Endothelial cell of umbilical vein (primary cell): Measurements from ENCODE around the gene RTN1. TPM values are rescaled to one million over a fixed set of nuclear protein-coding genes. Genes with fewer than 3 reads are reported as not detected.

ENCODE experiments used
- BruUV-seq: library from RNA; stranded (reverse); fragments of 400-500 nt; replicated peaks from 2 replicates; lab custom pipeline; 2021; lab: Mats Ljungman, UMichigan
- CTCF ChIA-PET: fragments of 300-600, 350-600 bp; sonication (Branson Sonifier 250); formaldehyde crosslinking; loops from one replicate; lab custom pipeline; 2021; ENCODE audit warnings: antibody characterized with exemption, inconsistent platforms; lab: Charles Lee
- POLR2A ChIA-PET: fragments of 300-600, 350-600 bp; sonication (Branson Sonifier 250); formaldehyde crosslinking; loops from one replicate; lab custom pipeline; 2021; ENCODE audit warnings: antibody characterized with exemption, inconsistent platforms; lab: Charles Lee
- DNase-seq: peaks from one replicate; pipeline ENCODE4 v3.0.0-alpha.2; 2011; ENCODE audit warnings: low read depth, low spot score
- FAIRE-seq: peaks from 2 replicates; lab custom pipeline; 2011; peaks lifted over from hg19 to GRCh38; lab: Jason Lieb, UNC
- H2AFZ ChIP-seq: 2 replicates; pipeline ENCODE4 v1.6.0; 2012; ENCODE audit warnings: low read depth, low read length, control low read depth, inconsistent platforms
- H3K27ac ChIP-seq: 2 replicates; pipeline ENCODE4 v1.5.1; 2011; ENCODE audit warnings: low read depth, mild to moderate bottlenecking, control low read depth, low read length, moderate library complexity; ENCODE audit not compliant: insufficient read depth
- H3K27me3 ChIP-seq, 2 experiments: 2 replicates each; pipeline versions ENCODE4 v1.6.0 to v1.6.1; 2011; ENCODE audit warnings: low read length in 2 of 2, mixed read lengths in 1 of 2; ENCODE audit not compliant: control insufficient read depth in 2 of 2, insufficient read depth in 2 of 2
- H3K36me3 ChIP-seq, 2 experiments: 2 replicates in 1 of 2; 3 replicates in 1 of 2; pipeline ENCODE4 v1.5.1; 2011; ENCODE audit warnings: low read length in 2 of 2, mild to moderate bottlenecking in 1 of 2, moderate library complexity in 1 of 2; ENCODE audit not compliant: control insufficient read depth in 2 of 2, insufficient read depth in 2 of 2; ENCODE audit errors: extremely low read depth in 1 of 2
- H3K4me1 ChIP-seq: 3 replicates; pipeline ENCODE4 v1.5.1; 2011; ENCODE audit warnings: mild to moderate bottlenecking, low read length; ENCODE audit not compliant: control insufficient read depth, insufficient read depth; ENCODE audit errors: extremely low read depth
- H3K4me2 ChIP-seq: 2 replicates; pipeline ENCODE4 v1.6.1; 2011; ENCODE audit warnings: low read length, control low read depth, mixed read lengths; ENCODE audit not compliant: insufficient read depth
- H3K4me3 ChIP-seq, 3 experiments: fragments of 200-600 bp in 1 of 3; sonication (generic), shearing (Covaris generic) in 1 of 3; replicated peaks in 1 of 3; 2 replicates each; pipeline ENCODE4 v1.5.1; 2011 to 2016; ENCODE audit warnings: control low read depth in 3 of 3, low read length in 3 of 3, mild to moderate bottlenecking in 2 of 3, inconsistent platforms in 1 of 3, low read depth in 1 of 3, moderate library complexity in 1 of 3; ENCODE audit not compliant: insufficient read depth in 1 of 3
- H3K79me2 ChIP-seq: 2 replicates; pipeline ENCODE4 v1.6.0; 2012; ENCODE audit warnings: low read length, inconsistent platforms; ENCODE audit not compliant: control insufficient read depth, insufficient read depth
- H3K9ac ChIP-seq: replicated peaks from 2 replicates; pipeline ENCODE3; 2011; ENCODE audit warnings: low read length, control low read depth; ENCODE audit not compliant: insufficient read depth; ENCODE audit errors: extremely low read depth
- H3K9me1 ChIP-seq: replicated peaks from 3 replicates; pipeline ENCODE4 v1.6.0; 2011; ENCODE audit warnings: mild to moderate bottlenecking, low read length; ENCODE audit not compliant: control insufficient read depth, insufficient read depth; ENCODE audit errors: extremely low read depth
- H3K9me3 ChIP-seq: replicated peaks from 2 replicates; pipeline ENCODE4 v1.5.1; 2012; ENCODE audit warnings: low read length, inconsistent platforms; ENCODE audit not compliant: control insufficient read depth, insufficient read depth
- H4K20me1 ChIP-seq: replicated peaks from 2 replicates; pipeline ENCODE3; 2011; ENCODE audit warnings: mild to moderate bottlenecking, low read length; ENCODE audit not compliant: control insufficient read depth, insufficient read depth; ENCODE audit errors: extremely low read depth
- EZH2 ChIP-seq: IDR thresholded peaks from 2 replicates; pipeline ENCODE4 v1.6.1; 2012; ENCODE audit warnings: borderline replicate concordance, low read depth, mild to moderate bottlenecking, moderate library complexity, low read length, inconsistent platforms; ENCODE audit not compliant: severe bottlenecking
- FOS ChIP-seq: IDR thresholded peaks from 2 replicates; pipeline ENCODE4 v1.6.1; 2011; ENCODE audit warnings: mild to moderate bottlenecking, low read length, moderate library complexity, borderline replicate concordance; ENCODE audit not compliant: insufficient read depth
- GATA2 ChIP-seq: IDR thresholded peaks from 2 replicates; pipeline ENCODE4 v1.7.0; 2011; ENCODE audit warnings: low read depth, mild to moderate bottlenecking, moderate library complexity, mixed read lengths, low read length; ENCODE audit not compliant: insufficient read length, insufficient read depth
- MAX ChIP-seq: IDR thresholded peaks from 2 replicates; pipeline ENCODE4 v1.6.1; 2011; ENCODE audit not compliant: insufficient read depth, insufficient read length
- MYC ChIP-seq: IDR thresholded peaks from one replicate; pipeline ENCODE4 v1.6.1; 2011; ENCODE audit warnings: mild to moderate bottlenecking, low read depth, low read length
- POLR2A ChIP-seq: IDR thresholded peaks from 2 replicates; pipeline ENCODE4 v1.6.1; 2012; ENCODE audit warnings: low read depth, mild to moderate bottlenecking, control low read depth, low read length
- dilution Hi-C: fragments of 300-500 bp; cut with MboI; formaldehyde crosslinking; loops from one replicate; pipeline ENCODE4 v1.15.0; 2019; ENCODE audit warnings: low sequenced_read_pairs; ENCODE audit not compliant: extremely low pct_ligation_motif_present
- intact Hi-C: fragments of 100-400 bp; cut with micrococcal nuclease; formaldehyde crosslinking; loops from one replicate; pipeline ENCODE4 v1.10.0; 2022
- polyA plus RNA-seq, 4 experiments: library from polyadenylated mRNA; depleted of rRNA in 3 of 4; stranded (reverse) in 3 of 4; unstranded in 1 of 4; fragments of >200 nt; gene quantifications; 2 replicates each; pipeline versions ENCODE4 v1.2.1 to v1.2.3, GENCODE V29; 2011 to 2012; ENCODE audit warnings: missing spikeins in 1 of 4
- total RNA-seq: library from RNA; stranded (reverse); gene quantifications from 2 replicates; pipeline ENCODE4 v1.2.3, GENCODE V29; 2021

RTN1 gene
- total and polyA plus RNA-seq, 2 donors (not counting 3 experiments of a cell fraction or from before 2014, with no cell fraction given) = 0.10 to 0.29 TPM

GRCh38 chr14:59849411-59850130 lies 21.0 kb downstream of the RTN1 start:
- Histone ChIP-seq H3K36me3 (no peaks in the 10 kb centered on the region), H3K9me3 (no peaks in the 10 kb centered on the region), H3K27ac (no peak overlapping the region), H3K27me3 (no peaks in the 10 kb centered on the region), H2AFZ (no peak overlapping the region), H3K4me2 (no peak overlapping the region), H3K9me1 (no peaks in the 10 kb centered on the region), H3K79me2 (no peaks in the 10 kb centered on the region), H3K9ac (no peak overlapping the region), H3K4me1 (no peaks in the 10 kb centered on the region), H3K4me3 (no peak overlapping the region), H4K20me1 (no peaks in the 10 kb centered on the region)
- BruUV-seq = no TSS peak
- intact Hi-C loops = no loop called here
- dilution Hi-C loops = no loop called here
- TF ChIP-seq FOS (no peak), GATA2 (no peak), MYC (no peak), EZH2 (no peak), POLR2A (no peak)
- ChIA-PET POLR2A (no interaction called here), CTCF (interaction anchor here (1.4 to 1.7 kb wide), 2 partner anchors 21 to 48 kb away, joined by 3 to 4 read pairs; partner anchors contain the start of gene RTN1)
- DNase-seq (no peak), FAIRE-seq (no peak)

- Histone ChIP-seq H2AFZ (no peak overlapping the region), H3K4me2 (no peak overlapping the region), H3K36me3 (no peaks in the 10 kb centered on the region), H3K9me1 (no peaks in the 10 kb centered on the region), H3K27ac (no peak overlapping the region), H3K27me3 (peaks cover 0 to 4% of the 10 kb centered on the region in 2 experiments), H3K9me3 (no peaks in the 10 kb centered on the region), H3K4me3 (no peak overlapping the region), H4K20me1 (no peaks in the 10 kb centered on the region), H3K4me1 (no peaks in the 10 kb centered on the region), H3K9ac (no peak overlapping the region), H3K79me2 (no peaks in the 10 kb centered on the region)
- ChIA-PET CTCF (no interaction called here), POLR2A (no interaction called here)
- no peak for DNase-seq
- no peak for FAIRE-seq
- no TSS peak for BruUV-seq
- intact Hi-C loops = no loop called here
- TF ChIP-seq MAX = no peak
- TF ChIP-seq FOS = no peak
- no peak for TF ChIP-seq MYC
- no peak for TF ChIP-seq POLR2A
- dilution Hi-C loops = no loop called here
Measured at GRCh38 chr14:59848671-59849070, 21.9 kb downstream of the RTN1 start.
